GM18867 (cell line): ENCODE results near the gene PDE4B.
"Not testable (repeated sequence)": the region's sequence is repeated elsewhere in the genome, so short reads cannot be mapped to it uniquely, and the experiment has no call there.

Experiments used
- ATAC-seq: cut with Tn5 transposase; IDR thresholded peaks from one replicate; pipeline ENCODE4 v1.9.1; 2021; ENCODE audit warnings: mild to moderate bottlenecking, moderate library complexity; ENCODE audit not compliant: unreplicated experiment

PDE4B gene

GRCh38 chr1:65813956-65814355, 21.3 kb downstream of the PDE4B start:
- ATAC-seq, result no peak

- no peak for ATAC-seq
Measured at GRCh38 chr1:65814752-65815151, 22.1 kb downstream of the PDE4B start.

DNA sequence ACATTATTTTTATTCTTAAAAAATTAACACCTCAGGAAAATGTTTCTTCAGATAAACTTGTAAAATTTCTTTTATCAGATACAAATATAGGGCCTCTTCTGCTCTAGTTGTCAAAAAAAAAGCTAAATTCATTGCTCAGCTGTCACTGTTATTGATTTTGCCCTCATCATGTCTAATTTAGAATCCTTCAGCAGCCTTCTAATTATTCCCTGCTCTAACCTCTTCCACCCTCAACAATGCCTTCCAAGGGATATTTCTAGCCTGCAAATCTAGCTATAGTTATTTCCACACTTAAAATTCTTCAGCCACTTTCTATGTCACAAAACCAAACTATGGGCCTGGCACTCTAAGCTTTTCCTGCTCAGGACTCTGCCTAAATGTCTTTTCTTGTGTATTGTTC, 25.2 kb downstream of the PDE4B start:
- ATAC-seq, result no peak

GRCh38 chr1:65818966-65819365, 26.3 kb downstream of the PDE4B start:
- ATAC-seq, result no peak

- no peak for ATAC-seq
Measured at GRCh38 chr1:65820983-65821382, 28.3 kb downstream of the PDE4B start.

DNA sequence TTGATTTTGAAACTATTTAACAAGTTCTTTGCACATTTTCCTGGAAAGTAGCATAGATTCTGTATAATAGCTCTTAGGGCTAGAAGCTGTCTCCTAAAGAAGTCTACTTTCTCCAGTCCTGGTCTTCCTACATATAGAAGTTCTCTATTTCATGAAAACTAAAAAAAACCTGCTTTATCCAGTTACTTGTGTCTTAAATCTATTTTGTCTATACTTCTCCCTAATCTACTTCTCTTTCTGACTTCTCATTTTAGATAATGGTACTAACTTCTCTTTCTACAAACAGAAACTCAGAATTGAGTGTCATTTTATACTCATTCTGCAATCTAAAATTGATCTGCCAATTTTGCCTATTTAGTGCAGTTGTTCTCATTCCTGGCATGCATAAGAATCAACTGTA, 28.7 kb downstream of the PDE4B start:
- no peak for ATAC-seq

- no peak for ATAC-seq
Measured at GRCh38 chr1:65824103-65824502, 31.4 kb downstream of the PDE4B start.

- no peak for ATAC-seq
Measured at GRCh38 chr1:65825741-65826140, 33.0 kb downstream of the PDE4B start.

DNA sequence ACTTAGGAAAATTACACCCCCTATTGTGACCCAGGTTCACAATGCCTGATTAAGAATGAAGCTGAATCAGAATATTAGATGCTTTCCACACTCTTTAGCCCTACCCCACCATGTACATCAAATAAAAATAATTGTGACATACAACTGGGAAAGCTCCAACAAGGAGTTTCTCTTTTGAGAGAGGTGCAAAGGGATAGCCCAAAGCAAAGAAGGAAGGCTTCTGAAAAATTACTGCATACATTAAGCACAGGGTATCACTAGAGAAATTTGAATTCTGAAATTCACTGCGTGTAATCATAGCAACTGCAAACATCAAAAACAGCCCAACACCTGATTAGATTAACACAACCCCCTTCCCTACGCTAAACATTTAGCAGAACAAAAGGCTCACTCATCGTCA, 34.1 kb downstream of the PDE4B start:
- ATAC-seq, result no peak

GRCh38 chr1:65827346-65827745, 34.7 kb downstream of the PDE4B start:
- ATAC-seq, result no peak

- peak; percentile 96 for ATAC-seq
Measured at GRCh38 chr1:65830306-65830705, 37.6 kb downstream of the PDE4B start.

DNA sequence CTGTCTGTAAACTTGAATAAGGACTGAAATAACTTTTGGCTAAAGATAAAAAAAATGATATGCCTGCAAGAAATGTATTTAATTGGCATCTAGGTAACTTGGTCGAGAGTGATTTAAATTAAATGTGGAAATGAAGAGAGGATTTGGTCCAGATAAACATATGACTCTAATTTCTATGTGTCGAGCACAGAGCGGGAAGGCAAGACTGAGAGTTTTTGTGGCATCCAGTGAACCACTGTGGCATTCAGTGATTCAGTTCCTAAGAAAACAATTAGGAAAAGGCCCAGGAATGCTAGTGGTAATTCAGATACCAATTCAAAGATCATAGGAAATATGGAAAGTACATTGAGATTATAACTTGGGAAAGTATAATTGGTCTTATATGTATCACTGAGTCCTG, 39.6 kb downstream of the PDE4B start:
- ATAC-seq, result no peak

GRCh38 chr1:65836686-65837085, 44.0 kb downstream of the PDE4B start:
- ATAC-seq, result no peak

- ATAC-seq, result peak; percentile 88
Measured at GRCh38 chr1:65840683-65841082, 48.0 kb downstream of the PDE4B start.

- no peak for ATAC-seq
Measured at GRCh38 chr1:65844296-65844695, 51.6 kb downstream of the PDE4B start.

DNA sequence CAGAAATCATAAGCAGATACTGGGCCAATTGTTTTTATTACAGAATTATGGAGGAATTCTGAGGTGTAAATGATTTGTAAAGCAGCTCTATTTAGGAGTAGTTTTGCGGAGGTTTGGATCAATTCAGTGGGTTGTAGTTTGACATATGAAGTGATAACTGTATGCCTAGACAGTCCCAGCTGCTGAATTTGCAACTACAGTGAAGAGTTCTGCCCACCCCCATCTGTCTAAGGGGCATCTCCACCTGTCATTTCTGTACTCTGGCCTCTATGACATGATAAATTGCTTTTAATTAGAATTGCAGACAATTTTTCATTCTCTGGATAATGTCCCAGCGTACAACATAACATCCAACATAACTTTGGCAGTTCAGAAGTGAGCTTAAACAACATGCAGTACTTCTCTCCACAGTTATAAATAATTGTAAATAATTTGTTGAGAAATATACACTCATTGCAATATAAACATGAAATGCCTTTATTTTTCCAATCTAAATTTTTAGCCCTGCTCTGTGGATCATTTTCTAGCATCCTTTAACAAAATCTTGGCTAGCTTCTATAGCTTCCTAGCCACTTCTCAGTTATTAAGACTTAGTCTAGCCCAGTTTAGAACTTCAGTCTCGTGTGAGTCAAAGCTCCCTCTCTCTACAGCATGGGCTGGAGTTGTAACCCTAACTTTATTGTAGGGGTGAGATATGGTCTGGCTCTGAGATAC, 52.3 kb downstream of the PDE4B start:
- no peak for ATAC-seq

- no peak for ATAC-seq
Measured at GRCh38 chr1:65845535-65846060, 52.9 kb downstream of the PDE4B start.

DNA sequence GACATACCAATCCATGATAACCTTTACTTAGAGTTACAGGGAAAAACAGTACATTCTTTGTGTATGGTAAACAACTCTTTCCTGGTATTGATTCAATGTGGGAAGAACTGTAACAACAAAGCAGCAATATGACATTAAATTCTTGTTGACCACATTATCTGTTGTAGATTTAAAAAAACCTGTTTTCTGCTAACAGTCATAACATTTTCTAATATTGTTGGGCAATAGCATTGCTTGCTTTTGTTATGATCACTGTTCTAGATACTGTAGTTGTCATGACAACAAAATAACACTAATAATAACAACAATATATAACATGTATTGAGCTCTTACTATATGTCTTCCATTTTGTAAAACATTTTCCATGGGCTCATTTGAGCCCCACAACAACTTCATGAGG, 54.2 kb downstream of the PDE4B start:
- no peak for ATAC-seq

DNA sequence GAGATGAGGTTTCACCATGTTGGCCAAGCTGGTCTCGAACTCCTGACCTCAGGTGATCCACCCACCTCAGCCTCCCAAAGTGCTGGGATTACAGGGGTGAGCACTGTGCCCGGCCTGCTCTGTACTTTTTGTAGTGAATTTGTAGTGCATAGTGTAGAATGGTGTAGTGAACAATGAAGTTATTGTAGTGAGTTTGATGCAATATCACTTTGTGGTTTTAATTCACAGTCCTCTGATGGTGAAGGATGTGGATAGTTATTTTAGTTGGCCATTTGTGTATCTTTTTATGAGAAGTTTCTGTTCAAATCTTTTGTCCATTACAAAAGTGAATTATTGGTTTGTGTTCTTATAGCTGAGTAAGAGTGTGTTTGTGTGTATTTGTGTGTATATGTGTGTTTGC, 57.6 kb downstream of the PDE4B start:
- ATAC-seq, result no peak

- not testable (repeated sequence) for ATAC-seq
Measured at GRCh38 chr1:65856591-65856990, 63.9 kb downstream of the PDE4B start.

DNA sequence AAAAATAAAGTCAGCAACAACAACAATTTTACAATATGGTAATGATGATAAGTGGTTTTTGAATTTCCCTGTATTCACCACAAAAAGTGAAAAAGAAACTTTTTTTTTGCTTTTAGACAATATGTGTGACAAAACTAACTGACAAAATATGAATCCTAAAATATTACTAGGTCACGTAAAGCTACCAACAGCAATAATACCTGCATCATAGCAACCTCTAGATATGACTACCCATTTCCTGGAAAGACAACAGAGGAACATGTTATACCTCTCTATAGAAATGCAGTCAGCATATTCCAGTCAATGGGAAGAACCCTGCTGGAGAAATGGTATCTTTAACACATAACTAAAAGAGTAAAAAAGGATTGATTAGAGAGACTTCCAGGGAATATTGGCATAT, 73.7 kb downstream of the PDE4B start:
- peak; percentile 72 for ATAC-seq

DNA sequence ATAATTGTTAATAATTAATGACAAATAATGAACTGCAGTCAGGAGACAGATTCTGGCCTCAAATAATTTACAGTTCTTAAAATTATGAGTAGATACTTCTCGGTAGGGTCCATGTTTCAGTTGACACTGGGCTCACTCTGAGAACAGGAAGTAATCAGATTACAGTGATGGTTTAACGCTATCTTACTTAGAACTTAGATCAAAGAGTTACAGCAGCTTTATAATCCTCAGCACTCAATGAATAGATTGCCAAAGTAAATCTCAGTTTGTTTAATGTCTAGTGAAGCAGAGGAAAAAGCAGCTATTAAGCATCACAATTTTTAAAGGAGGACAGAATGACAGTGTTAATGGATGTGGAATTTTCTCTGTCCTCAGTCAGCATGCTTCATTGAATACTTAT, 79.6 kb downstream of the PDE4B start:
- no peak for ATAC-seq

- ATAC-seq, result not testable (repeated sequence)
Measured at GRCh38 chr1:65878342-65878741, 85.6 kb downstream of the PDE4B start.
